Gastroesophageal sphincter (tissue), 4 donors: Measurements from ENCODE around the gene IRF8. TPM values are rescaled to one million over a fixed set of nuclear protein-coding genes. Genes with fewer than 3 reads are reported as not detected.

Experiments
- ATAC-seq: fragments of 150-250 bp; one replicate; pipeline ENCODE4 v1.9.1; 2016; ENCODE audit warnings: mild to moderate bottlenecking, moderate library complexity
- H3K27ac ChIP-seq, 4 donors: fragments of 200-600 bp; sonication (generic) in 3 of 4; 1 replicate in 3 of 4; 2 replicates in 1 of 4; pipeline ENCODE4 v1.5.1; 2016 to 2019
- H3K27me3 ChIP-seq: fragments of 200-600 bp; sonication (generic); one replicate; pipeline ENCODE4 v1.5.1; 2019
- H3K36me3 ChIP-seq, 2 donors: fragments of 200-600 bp; sonication (generic); one replicate each; pipeline ENCODE4 v1.5.1; 2019; ENCODE audit warnings: control low read depth in 1 of 2
- H3K4me1 ChIP-seq, 3 donors: fragments of 200-600 bp; sonication (generic); 1 replicate in 2 of 3; 2 replicates in 1 of 3; pipeline ENCODE4 v1.5.1; 2016 to 2019; ENCODE audit warnings: control low read depth in 2 of 3
- H3K4me3 ChIP-seq, 2 donors: fragments of 200-600 bp; sonication (generic); one replicate each; pipeline ENCODE4 v1.5.1; 2019; ENCODE audit warnings: mild to moderate bottlenecking in 1 of 2, moderate library complexity in 1 of 2
- H3K9me3 ChIP-seq, 3 donors: fragments of 200-600 bp; sonication (generic); one replicate each; pipeline ENCODE4 v1.5.1; 2017 to 2019; ENCODE audit warnings: control low read depth in 2 of 3
- CTCF ChIP-seq, 4 experiments: fragments of 200-600 bp in 2 of 4; fragments of 450-650 bp in 2 of 4; sonication (generic) in 1 of 4; IDR thresholded peaks; one replicate each; pipeline ENCODE4 v1.5.1; 2017 to 2019; ENCODE audit warnings: antibody characterized with exemption in 4 of 4, mild to moderate bottlenecking in 2 of 4, moderate library complexity in 2 of 4
- EP300 ChIP-seq: sonication (generic); formaldehyde crosslinking; IDR thresholded peaks from one replicate; pipeline ENCODE4 v1.6.1; 2017; ENCODE audit warnings: antibody characterized with exemption, mild to moderate bottlenecking
- POLR2A ChIP-seq, 2 donors: fragments of 450-650 bp; IDR thresholded peaks; one replicate each; pipeline ENCODE4 v1.6.1; 2017; ENCODE audit warnings: antibody characterized with exemption in 2 of 2, mild to moderate bottlenecking in 2 of 2, moderate library complexity in 1 of 2
- POLR2AphosphoS5 ChIP-seq: sonication (generic); formaldehyde crosslinking; IDR thresholded peaks from one replicate; pipeline ENCODE4 v1.6.1; 2017; ENCODE audit warnings: antibody characterized with exemption
- WGBS, 2 donors: methylation state at CpG; one replicate each; pipeline ENCODE4 v1.1.5; 2018; ENCODE audit warnings: low coverage in 1 of 2; 5-methylcytosine and 5-hydroxymethylcytosine counted together
- total RNA-seq, 4 donors: library from RNA; depleted of rRNA; stranded (reverse); fragments of >200 nt; gene quantifications; one replicate each; pipeline ENCODE4 v1.1.0, GENCODE V29; 2016

IRF8 gene
- total RNA-seq, 4 donors from 2014 or later = 2.4 to 13.8 (median 9.0) TPM

GRCh38 chr16:85915125-85915845 lies 16.3 kb downstream of the IRF8 start:
- peaks cover 0 to 22% (median 0%) of the 10 kb centered on the region in 3 donors for H3K4me1 ChIP-seq
- H3K27me3 ChIP-seq = no peaks in the 10 kb centered on the region
- peaks cover 0 to 9% of the 10 kb centered on the region in 2 donors for H3K36me3 ChIP-seq
- TF ChIP-seq POLR2AphosphoS5 (no peak), POLR2A (IDR thresholded peaks at IDR 0.05) (no peak), CTCF (IDR thresholded peaks at IDR 0.05) (no peak), EP300 (no peak)
- no peak overlapping the region for H3K27ac ChIP-seq
- H3K4me3 ChIP-seq = no peak overlapping the region
- H3K9me3 ChIP-seq = no peaks in the 10 kb centered on the region
- 100% methylated on average over 1 of the region's 20 CpGs for WGBS, 2 donors
- ATAC-seq = no peak

- peaks cover 0 to 9% of the 10 kb centered on the region in 2 donors for H3K36me3 ChIP-seq
- no peaks in the 10 kb centered on the region for H3K9me3 ChIP-seq
- no peak for ATAC-seq
- no peak overlapping the region for H3K27ac ChIP-seq
- peaks cover 0 to 19% (median 0%) of the 10 kb centered on the region in 3 donors for H3K4me1 ChIP-seq
- H3K27me3 ChIP-seq = no peaks in the 10 kb centered on the region
- 59 to 83% methylated on average over 7 to 8 of the region's 20 CpGs for WGBS, 2 donors
- H3K4me3 ChIP-seq = no peak overlapping the region
- no peak for TF ChIP-seq CTCF (IDR thresholded peaks at IDR 0.05)
- TF ChIP-seq POLR2A (IDR thresholded peaks at IDR 0.05) = no peak
- no peak for TF ChIP-seq POLR2AphosphoS5
- TF ChIP-seq EP300 = no peak
Observed at GRCh38 chr16:85916141-85916890, 17.4 kb downstream of the IRF8 start.

- peaks cover 0 to 9% of the 10 kb centered on the region in 2 donors for H3K36me3 ChIP-seq
- H3K27me3 ChIP-seq = no peaks in the 10 kb centered on the region
- no peak for TF ChIP-seq POLR2A (IDR thresholded peaks at IDR 0.05)
- H3K4me1 ChIP-seq = peaks cover 0 to 12% (median 0%) of the 10 kb centered on the region in 3 donors
- H3K9me3 ChIP-seq = no peaks in the 10 kb centered on the region
- H3K4me3 ChIP-seq = no peak overlapping the region
- WGBS, 2 donors = 73 to 91% methylated on average over 6 of the region's 6 CpGs
- no peak overlapping the region for H3K27ac ChIP-seq
- no peak for ATAC-seq
Observed at GRCh38 chr16:85917012-85917411, 18.1 kb downstream of the IRF8 start.

GRCh38 chr16:85917959-85918358 lies 19.0 kb downstream of the IRF8 start:
- TF ChIP-seq CTCF (IDR thresholded peaks at IDR 0.05) = no peak
- no peak for TF ChIP-seq EP300
- TF ChIP-seq POLR2AphosphoS5 = no peak
- no peak for TF ChIP-seq POLR2A (IDR thresholded peaks at IDR 0.05)
- H3K27me3 ChIP-seq = no peaks in the 10 kb centered on the region
- H3K4me3 ChIP-seq = no peak overlapping the region
- no peak for ATAC-seq
- WGBS, 2 donors = 72 to 84% methylated on average over 5 to 6 of the region's 6 CpGs
- H3K9me3 ChIP-seq = no peaks in the 10 kb centered on the region
- H3K36me3 ChIP-seq = peaks cover 0 to 9% of the 10 kb centered on the region in 2 donors
- H3K27ac ChIP-seq = no peak overlapping the region
- peaks cover 0 to 3% (median 0%) of the 10 kb centered on the region in 3 donors for H3K4me1 ChIP-seq

GRCh38 chr16:85918436-85918835 lies 19.5 kb downstream of the IRF8 start:
- WGBS, 2 donors = 83 to 93% methylated on average over 2 to 9 of the region's 30 CpGs

More at GRCh38 chr16:85918436-85918835, 19.5 kb downstream of the IRF8 start:
- TF ChIP-seq EP300 = no peak
- TF ChIP-seq POLR2AphosphoS5 = no peak
- no peak for TF ChIP-seq CTCF (IDR thresholded peaks at IDR 0.05)
- no peak for TF ChIP-seq POLR2A (IDR thresholded peaks at IDR 0.05)
- H3K9me3 ChIP-seq = no peaks in the 10 kb centered on the region
- no peaks in the 10 kb centered on the region for H3K4me1 ChIP-seq
- ATAC-seq = no peak
- H3K36me3 ChIP-seq = peaks cover 0 to 9% of the 10 kb centered on the region in 2 donors
- no peaks in the 10 kb centered on the region for H3K27me3 ChIP-seq
- H3K27ac ChIP-seq = no peak overlapping the region
- H3K4me3 ChIP-seq = no peak overlapping the region
